Sigmoid colon (tissue), 7 donors: ENCODE data around the gene ZNF736. TPM values are rescaled to one million over a fixed set of nuclear protein-coding genes. Genes with fewer than 3 reads are reported as not detected.

Experiments used
- DNase-seq: peaks from one replicate; pipeline ENCODE4 v3.0.0-alpha.2; 2019
- H3K27ac ChIP-seq, 4 donors: fragments of 200-600 bp; sonication (generic); one replicate each; pipeline ENCODE4 v1.5.1; 2016 to 2019; ENCODE audit warnings: mild to moderate bottlenecking in 1 of 4
- H3K27me3 ChIP-seq, 3 donors: fragments of 200-600 bp; sonication (generic); one replicate each; pipeline ENCODE4 v1.5.1; 2019; ENCODE audit warnings: mild to moderate bottlenecking in 1 of 3
- H3K36me3 ChIP-seq, 4 donors: fragments of 200-600 bp; sonication (generic); one replicate each; pipeline ENCODE4 v1.5.1; 2016 to 2019
- H3K4me1 ChIP-seq, 4 donors: fragments of 200-600 bp; sonication (generic); one replicate each; pipeline ENCODE4 v1.5.1; 2017 to 2019
- H3K4me3 ChIP-seq, 4 donors: fragments of 200-600 bp; sonication (generic); one replicate each; pipeline ENCODE4 v1.5.1; 2017 to 2019; ENCODE audit warnings: mild to moderate bottlenecking in 2 of 4, moderate library complexity in 1 of 4
- H3K9me3 ChIP-seq, 4 donors: fragments of 200-600 bp in 3 of 4; sonication (generic) in 3 of 4; one replicate each; pipeline versions ENCODE4 v1.5.1 to v1.6.1; 2013 to 2019
- EP300 ChIP-seq, 4 donors: sonication (generic); formaldehyde crosslinking; IDR thresholded peaks; one replicate each; pipeline ENCODE4 v1.6.1; 2017; ENCODE audit warnings: antibody characterized with exemption in 4 of 4
- POLR2A ChIP-seq, 2 donors: fragments of 450-650 bp; IDR thresholded peaks; one replicate each; pipeline ENCODE4 v1.6.1; 2016; ENCODE audit warnings: antibody characterized with exemption in 2 of 2, mild to moderate bottlenecking in 2 of 2, moderate library complexity in 2 of 2
- POLR2AphosphoS5 ChIP-seq, 4 donors: sonication (generic); formaldehyde crosslinking; IDR thresholded peaks; one replicate each; pipeline ENCODE4 v1.6.1; 2017; ENCODE audit warnings: antibody characterized with exemption in 4 of 4
- WGBS, 2 donors: extraction: QIAGEN DNeasy Blood & Tissue Kit; methylation state at CpG; one replicate each; pipeline ENCODE4 v1.1.7; 2013; 5-methylcytosine and 5-hydroxymethylcytosine counted together
- intact Hi-C: fragments of 100-400 bp; cut with DNase I; formaldehyde crosslinking; loops from one replicate; pipeline ENCODE4 v1.15.1; 2023
- polyA plus RNA-seq, 3 donors: library from polyadenylated mRNA; stranded (reverse); fragments of 200-250 nt; gene quantifications; one replicate each; pipeline ENCODE4 v1.2.3, GENCODE V29; 2013
- total RNA-seq, 4 donors: library from RNA; depleted of rRNA; stranded (reverse); fragments of >200 nt; gene quantifications; one replicate each; pipeline ENCODE4 v1.1.0, GENCODE V29; 2016
- TF ChIP-seq, protein P1 (sequence below), 4 experiments: fragments of 450-650 bp in 3 of 4; fragments of 200-600 bp in 1 of 4; IDR thresholded peaks; one replicate each; pipeline ENCODE4 v1.5.1; 2016 to 2019; ENCODE audit warnings: antibody characterized with exemption in 4 of 4, mild to moderate bottlenecking in 3 of 4, moderate library complexity in 2 of 4
- donor health status: healthy with polysubstance abuse.
- donor health status: Bipolar disorder and iron deficiency.
- donor health status: healthy.

Gene ZNF736
- total and polyA plus RNA-seq, 7 donors, result 0.60 to 22.4 (median 5.5) TPM

DNA sequence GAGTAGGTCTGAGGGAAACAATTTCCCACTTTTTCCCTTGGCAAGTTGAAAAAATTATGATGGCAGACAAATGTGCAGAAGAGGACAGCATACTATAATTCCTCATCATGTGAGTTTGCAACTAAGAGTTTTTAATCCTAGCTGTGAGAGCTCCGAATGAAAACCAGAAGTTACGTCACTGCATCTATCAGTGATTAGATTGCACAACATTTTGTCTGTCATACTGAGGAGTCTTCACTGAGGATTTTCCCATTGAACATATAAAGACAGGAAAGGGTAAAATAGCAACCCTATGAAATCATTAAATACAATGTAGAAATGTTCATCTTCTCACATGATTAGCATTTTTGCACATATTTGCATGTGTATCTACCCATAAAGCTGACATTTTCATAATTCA, 45.8 kb downstream of the ZNF736 start:
- H3K9me3 ChIP-seq, result peaks cover 0 to 50% (median 15%) of the 10 kb centered on the region in 4 donors
- DNase-seq, result no peak
- intact Hi-C loops, result no loop called here
- TF ChIP-seq POLR2A (IDR thresholded peaks at IDR 0.05) (no peak), POLR2AphosphoS5 (IDR thresholded peaks at IDR 0.05) (no peak), EP300 (IDR thresholded peaks at IDR 0.05) (no peak)
- TF ChIP-seq, protein P1, sequence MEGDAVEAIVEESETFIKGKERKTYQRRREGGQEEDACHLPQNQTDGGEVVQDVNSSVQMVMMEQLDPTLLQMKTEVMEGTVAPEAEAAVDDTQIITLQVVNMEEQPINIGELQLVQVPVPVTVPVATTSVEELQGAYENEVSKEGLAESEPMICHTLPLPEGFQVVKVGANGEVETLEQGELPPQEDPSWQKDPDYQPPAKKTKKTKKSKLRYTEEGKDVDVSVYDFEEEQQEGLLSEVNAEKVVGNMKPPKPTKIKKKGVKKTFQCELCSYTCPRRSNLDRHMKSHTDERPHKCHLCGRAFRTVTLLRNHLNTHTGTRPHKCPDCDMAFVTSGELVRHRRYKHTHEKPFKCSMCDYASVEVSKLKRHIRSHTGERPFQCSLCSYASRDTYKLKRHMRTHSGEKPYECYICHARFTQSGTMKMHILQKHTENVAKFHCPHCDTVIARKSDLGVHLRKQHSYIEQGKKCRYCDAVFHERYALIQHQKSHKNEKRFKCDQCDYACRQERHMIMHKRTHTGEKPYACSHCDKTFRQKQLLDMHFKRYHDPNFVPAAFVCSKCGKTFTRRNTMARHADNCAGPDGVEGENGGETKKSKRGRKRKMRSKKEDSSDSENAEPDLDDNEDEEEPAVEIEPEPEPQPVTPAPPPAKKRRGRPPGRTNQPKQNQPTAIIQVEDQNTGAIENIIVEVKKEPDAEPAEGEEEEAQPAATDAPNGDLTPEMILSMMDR (IDR thresholded peaks at IDR 0.05), result no peak
- H3K36me3 ChIP-seq, result no peaks in the 10 kb centered on the region
- H3K4me1 ChIP-seq, result no peaks in the 10 kb centered on the region
- H3K27ac ChIP-seq, result no peak overlapping the region
- no peak overlapping the region for H3K4me3 ChIP-seq
- H3K27me3 ChIP-seq, result no peaks in the 10 kb centered on the region
- 95 to 97% methylated on average over 2 of the region's 2 CpGs for WGBS, 2 donors

DNA sequence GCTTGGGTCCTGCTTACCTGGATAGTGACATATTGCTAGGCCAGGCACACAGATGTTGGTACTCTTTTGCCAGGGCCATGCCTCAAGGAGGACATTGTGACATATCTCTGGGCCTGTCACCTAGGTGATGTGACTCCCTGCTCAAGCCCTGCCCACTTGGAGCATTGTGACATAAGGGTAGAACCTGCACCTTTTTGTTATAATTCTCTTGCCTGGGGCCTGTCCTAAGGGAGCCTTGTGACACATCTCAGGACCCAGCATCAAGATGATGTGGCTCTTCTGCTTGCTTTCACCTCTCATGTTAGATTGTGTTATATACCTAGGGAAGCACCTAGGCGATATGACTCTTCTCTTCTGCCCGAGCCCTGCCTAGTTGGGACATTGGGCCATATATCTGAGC, 57.4 kb downstream of the ZNF736 start:
- no peak for DNase-seq
- Histone ChIP-seq H3K36me3 (no peaks in the 10 kb centered on the region), H3K27ac (no peak overlapping the region), H3K27me3 (no peaks in the 10 kb centered on the region), H3K4me1 (no peaks in the 10 kb centered on the region), H3K9me3 (peaks cover 0 to 21% (median 4%) of the 10 kb centered on the region in 4 donors), H3K4me3 (no peak overlapping the region)
- 89 to 92% methylated on average over 2 of the region's 2 CpGs for WGBS, 2 donors
- intact Hi-C loops, result no loop called here
- TF ChIP-seq POLR2A (IDR thresholded peaks at IDR 0.05) (no peak), EP300 (IDR thresholded peaks at IDR 0.05) (no peak), POLR2AphosphoS5 (IDR thresholded peaks at IDR 0.05) (no peak)
- TF ChIP-seq, protein P1 (IDR thresholded peaks at IDR 0.05), result no peak

DNA sequence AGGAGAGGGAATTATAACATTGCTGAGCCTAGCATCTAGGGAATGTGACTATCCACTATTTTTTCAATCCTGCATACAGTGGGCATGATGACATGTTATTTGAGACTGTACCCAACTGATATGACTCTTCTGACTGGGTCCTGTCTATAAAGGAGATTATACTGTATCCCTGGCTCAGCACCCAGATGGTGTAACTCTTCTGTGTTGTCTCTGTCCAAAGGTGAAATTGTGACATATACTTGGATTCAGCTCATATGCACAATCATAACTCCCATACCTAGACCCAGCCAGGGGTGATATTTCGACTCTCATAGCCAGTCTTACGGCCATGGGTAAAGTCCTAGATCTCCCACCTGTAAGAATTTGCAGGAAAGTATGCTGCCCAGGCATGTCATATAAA, 59.3 kb downstream of the ZNF736 start:
- H3K4me3 ChIP-seq, result no peak overlapping the region
- no peaks in the 10 kb centered on the region for H3K36me3 ChIP-seq
- H3K4me1 ChIP-seq, result no peaks in the 10 kb centered on the region
- peaks cover 0 to 25% (median 2%) of the 10 kb centered on the region in 4 donors for H3K9me3 ChIP-seq
- no peaks in the 10 kb centered on the region for H3K27me3 ChIP-seq
- no peak for TF ChIP-seq POLR2A (IDR thresholded peaks at IDR 0.05)
- TF ChIP-seq, protein P1 (IDR thresholded peaks at IDR 0.05), result no peak
- no peak for TF ChIP-seq EP300 (IDR thresholded peaks at IDR 0.05)
- no peak for TF ChIP-seq POLR2AphosphoS5 (IDR thresholded peaks at IDR 0.05)
- DNase-seq, result no peak
- intact Hi-C loops, result no loop called here
- H3K27ac ChIP-seq, result no peak overlapping the region
- 80 to 81% methylated on average over 2 of the region's 2 CpGs for WGBS, 2 donors

DNA sequence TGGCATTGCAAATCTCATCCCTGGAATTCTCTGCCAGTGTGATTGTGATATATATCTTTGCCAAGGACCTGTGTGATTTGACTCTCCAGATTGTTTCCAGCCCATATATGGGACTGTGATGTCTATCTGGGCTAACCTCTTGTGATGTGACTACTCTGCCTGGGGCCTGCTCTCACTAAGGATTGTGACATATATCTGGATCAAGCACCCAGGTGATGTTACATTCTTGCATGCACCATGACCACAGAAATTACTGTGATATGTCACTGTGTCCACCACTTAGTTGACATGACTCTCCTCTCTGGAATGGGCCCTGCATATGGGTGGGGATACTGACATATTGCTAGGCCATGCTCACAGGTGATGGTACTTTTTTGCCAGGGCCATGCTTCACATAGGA, 86.6 kb downstream of the ZNF736 start:
- TF ChIP-seq POLR2AphosphoS5 (IDR thresholded peaks at IDR 0.05) (no peak), EP300 (IDR thresholded peaks at IDR 0.05) (no peak), POLR2A (IDR thresholded peaks at IDR 0.05) (no peak)
- TF ChIP-seq, protein P1 (IDR thresholded peaks at IDR 0.05), result no peak

More for the DNA sequence above, 86.6 kb downstream of the ZNF736 start:
- no peaks in the 10 kb centered on the region for H3K4me1 ChIP-seq
- H3K27me3 ChIP-seq, result no peaks in the 10 kb centered on the region
- H3K27ac ChIP-seq, result no peak overlapping the region
- peaks cover 0 to 16% (median under 1%) of the 10 kb centered on the region in 4 donors for H3K9me3 ChIP-seq
- H3K4me3 ChIP-seq, result no peak overlapping the region
- no peaks in the 10 kb centered on the region for H3K36me3 ChIP-seq
- no peak for DNase-seq
- intact Hi-C loops, result no loop called here

Other genes starting within 250 kb of the ZNF736 start
- gene ZNF735, start 106.8 kb upstream of the ZNF736 start, total RNA-seq, result not detected
- not detected for gene ZNF735, start 106.8 kb upstream of the ZNF736 start, polyA plus RNA-seq
- gene ZNF679, start 85.5 kb upstream of the ZNF736 start, total RNA-seq, result not detected
- gene ZNF679, start 85.5 kb upstream of the ZNF736 start, polyA plus RNA-seq, result not detected
- 10 to 100 TPM in 3 of 4 donors, 1 to 10 TPM in 1; 9.8 to 28.0 (median 16.7) TPM for gene ZNF680, start 249.1 kb downstream of the ZNF736 start, total RNA-seq
- gene ZNF680, start 249.1 kb downstream of the ZNF736 start, polyA plus RNA-seq, result 1 to 10 TPM; 2.4 to 3.5 (median 3.3) TPM